ENCODE data around the gene FGR.

The FGR gene

GRCh38 chr1:27609618-27610240, 25.3 kb downstream of the FGR start:
- TF ChIP-seq, protein P1, sequence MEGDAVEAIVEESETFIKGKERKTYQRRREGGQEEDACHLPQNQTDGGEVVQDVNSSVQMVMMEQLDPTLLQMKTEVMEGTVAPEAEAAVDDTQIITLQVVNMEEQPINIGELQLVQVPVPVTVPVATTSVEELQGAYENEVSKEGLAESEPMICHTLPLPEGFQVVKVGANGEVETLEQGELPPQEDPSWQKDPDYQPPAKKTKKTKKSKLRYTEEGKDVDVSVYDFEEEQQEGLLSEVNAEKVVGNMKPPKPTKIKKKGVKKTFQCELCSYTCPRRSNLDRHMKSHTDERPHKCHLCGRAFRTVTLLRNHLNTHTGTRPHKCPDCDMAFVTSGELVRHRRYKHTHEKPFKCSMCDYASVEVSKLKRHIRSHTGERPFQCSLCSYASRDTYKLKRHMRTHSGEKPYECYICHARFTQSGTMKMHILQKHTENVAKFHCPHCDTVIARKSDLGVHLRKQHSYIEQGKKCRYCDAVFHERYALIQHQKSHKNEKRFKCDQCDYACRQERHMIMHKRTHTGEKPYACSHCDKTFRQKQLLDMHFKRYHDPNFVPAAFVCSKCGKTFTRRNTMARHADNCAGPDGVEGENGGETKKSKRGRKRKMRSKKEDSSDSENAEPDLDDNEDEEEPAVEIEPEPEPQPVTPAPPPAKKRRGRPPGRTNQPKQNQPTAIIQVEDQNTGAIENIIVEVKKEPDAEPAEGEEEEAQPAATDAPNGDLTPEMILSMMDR (IDR thresholded peaks at IDR 0.05; ENCODE audit: control insufficient read depth, insufficient read depth, low read depth, low read length, missing control alignments) = no peak
- H3K4me3 ChIP-seq (ENCODE audit: control insufficient read depth, low read depth, low read length) = no peak overlapping the region
- no peak for DNase-seq (ENCODE audit: low read depth)

DNA sequence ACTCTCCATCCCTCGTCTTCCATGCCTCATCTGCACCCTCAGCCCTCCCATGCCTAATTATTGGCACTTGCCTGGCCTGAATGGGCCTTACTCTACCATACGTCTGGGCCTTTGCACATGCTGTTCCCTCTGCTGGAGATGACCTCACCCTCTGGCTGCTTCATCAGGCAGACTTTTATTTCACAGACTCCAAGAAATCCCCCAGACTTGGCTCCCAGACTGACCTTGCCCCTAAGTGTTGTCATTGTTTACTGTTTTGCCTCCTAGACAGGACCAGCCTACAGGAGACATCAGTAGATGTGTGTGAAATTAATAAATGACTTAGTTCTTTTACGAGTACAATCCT, 25.8 kb downstream of the FGR start:
- no peak for DNase-seq (ENCODE audit: low read depth)
- H3K4me3 ChIP-seq (ENCODE audit: control insufficient read depth, low read depth, low read length) = no peak overlapping the region
- TF ChIP-seq, protein P1 (IDR thresholded peaks at IDR 0.05; ENCODE audit: control insufficient read depth, insufficient read depth, low read depth, low read length, missing control alignments) = no peak

- no peak overlapping the region for H3K4me3 ChIP-seq (ENCODE audit: control insufficient read depth, low read depth, low read length)
- DNase-seq (ENCODE audit: low read depth) = no peak
- TF ChIP-seq, protein P1 (IDR thresholded peaks at IDR 0.05; ENCODE audit: control insufficient read depth, insufficient read depth, low read depth, low read length, missing control alignments) = no peak
These were observed 27.7 kb downstream of the FGR start for GRCh38 chr1:27607239-27607804.

- TF ChIP-seq, protein P1 (IDR thresholded peaks at IDR 0.05; ENCODE audit: control insufficient read depth, insufficient read depth, low read depth, low read length, missing control alignments) = no peak
- H3K4me3 ChIP-seq (ENCODE audit: control insufficient read depth, low read depth, low read length) = no peak overlapping the region
- DNase-seq (ENCODE audit: low read depth) = no peak
These were observed 28.2 kb downstream of the FGR start for GRCh38 chr1:27606708-27607238.

- no peak for DNase-seq (ENCODE audit: low read depth)
- TF ChIP-seq, protein P1 (IDR thresholded peaks at IDR 0.05; ENCODE audit: control insufficient read depth, insufficient read depth, low read depth, low read length, missing control alignments) = peak; percentile 97
- no peak overlapping the region for H3K4me3 ChIP-seq (ENCODE audit: control insufficient read depth, low read depth, low read length)
These were observed 28.9 kb downstream of the FGR start for GRCh38 chr1:27605796-27606707.

DNA sequence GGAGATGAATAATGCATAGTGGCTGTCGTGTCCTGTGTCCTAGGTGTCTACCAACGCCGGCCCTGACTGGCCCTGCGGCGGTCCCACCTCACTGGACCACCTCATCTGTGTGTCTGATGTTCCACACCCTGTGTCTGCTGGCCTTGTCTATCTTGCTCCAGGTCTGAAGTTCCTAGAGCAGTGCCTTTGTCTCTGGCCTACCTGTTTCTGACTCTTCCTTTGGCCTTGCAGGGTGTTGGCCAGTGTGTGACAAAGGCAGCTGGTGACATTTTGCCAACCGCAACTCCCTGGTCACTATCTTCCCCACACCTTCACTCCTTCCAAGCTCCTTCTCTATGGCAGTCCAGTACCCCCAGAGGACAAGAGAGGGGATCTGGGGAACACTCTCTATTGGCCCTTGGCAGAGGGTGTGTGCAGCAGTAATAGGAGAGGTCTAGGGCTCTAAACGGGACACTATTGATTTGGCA, 29.7 kb downstream of the FGR start:
- TF ChIP-seq, protein P1 (IDR thresholded peaks at IDR 0.05; ENCODE audit: control insufficient read depth, insufficient read depth, low read depth, low read length, missing control alignments) = no peak
- no peak for DNase-seq (ENCODE audit: low read depth)

More for the DNA sequence above, 29.7 kb downstream of the FGR start:
- no peak overlapping the region for H3K4me3 ChIP-seq (ENCODE audit: control insufficient read depth, low read depth, low read length)
